IMR-90 (cell line): Measurements from ENCODE around the gene MADCAM1. TPM values are rescaled to one million over a fixed set of nuclear protein-coding genes. Genes with fewer than 3 reads are reported as not detected.

Experiments
- ATAC-seq: fragments of 200-7000 bp; cut with Tn5 transposase; 2 replicates; pipeline ENCODE4 v1.9.1; 2020; ENCODE audit warnings: low read depth, mild to moderate bottlenecking, moderate library complexity
- BruUV-seq: library from RNA; stranded (reverse); fragments of 400-500 nt; replicated peaks from 2 replicates; lab custom pipeline; 2021; lab: Mats Ljungman, UMichigan
- CTCF ChIA-PET: fragments of 300-600 bp; formaldehyde crosslinking; extraction: SDS; loops from one replicate; lab custom pipeline; 2021; ENCODE audit warnings: antibody characterized with exemption; lab: Yijun Ruan, JAX
- POLR2A ChIA-PET: fragments of 300-600 bp; sonication (Branson Sonifier 250); formaldehyde crosslinking; loops from one replicate; lab custom pipeline; 2022; ENCODE audit warnings: antibody characterized with exemption; ENCODE audit not compliant: unreplicated experiment; lab: Charles Lee
- DNase-seq: peaks from one replicate; pipeline ENCODE4 v3.0.0; 2013
- H2AFZ ChIP-seq: replicated peaks from 2 replicates; pipeline ENCODE3; 2013; ENCODE audit warnings: low read length, mild to moderate bottlenecking; ENCODE audit not compliant: poor library complexity
- H2AK5ac ChIP-seq: 2 replicates; pipeline ENCODE4 v1.6.1; 2013; ENCODE audit warnings: low read depth, low read length, inconsistent platforms
- H2AK9ac ChIP-seq: replicated peaks from 2 replicates; pipeline ENCODE3; 2013; ENCODE audit warnings: mild to moderate bottlenecking, low read depth, low read length, moderate library complexity; ENCODE audit not compliant: poor library complexity
- H2BK120ac ChIP-seq: 2 replicates; pipeline ENCODE4 v1.6.1; 2013; ENCODE audit warnings: low read depth, low read length, inconsistent platforms
- H2BK15ac ChIP-seq: 3 replicates; pipeline ENCODE4 v1.6.1; 2013; ENCODE audit warnings: low read depth, low read length, inconsistent platforms
- H2BK20ac ChIP-seq: 2 replicates; pipeline ENCODE4 v1.6.1; 2013; ENCODE audit warnings: low read depth, mild to moderate bottlenecking, inconsistent platforms, low read length, moderate library complexity
- H2BK5ac ChIP-seq: 2 replicates; pipeline ENCODE4 v1.6.1; 2013; ENCODE audit warnings: mild to moderate bottlenecking, low read depth, low read length, inconsistent platforms; ENCODE audit not compliant: poor library complexity, severe bottlenecking
- H3K14ac ChIP-seq: replicated peaks from 2 replicates; pipeline ENCODE4 v1.6.1; 2013; ENCODE audit warnings: low read depth, low read length, inconsistent platforms
- H3K18ac ChIP-seq: 2 replicates; pipeline ENCODE4 v1.6.1; 2013; ENCODE audit warnings: low read depth, low read length, control low read depth
- H3K23ac ChIP-seq: 2 replicates; pipeline ENCODE4 v1.6.1; 2013; ENCODE audit warnings: low read depth, low read length, inconsistent platforms
- H3K27ac ChIP-seq: 2 replicates; pipeline ENCODE4 v1.5.1; 2013; ENCODE audit warnings: mild to moderate bottlenecking, control low read depth, low read length; ENCODE audit not compliant: insufficient read depth
- H3K27me3 ChIP-seq: 2 replicates; pipeline ENCODE4 v1.6.1; 2013; ENCODE audit warnings: low read length; ENCODE audit not compliant: control insufficient read depth, insufficient read depth
- H3K36me3 ChIP-seq: 2 replicates; pipeline ENCODE4 v1.6.1; 2013; ENCODE audit warnings: low read length, mixed read lengths; ENCODE audit not compliant: control insufficient read depth, insufficient read depth
- H3K4ac ChIP-seq: 2 replicates; pipeline ENCODE4 v1.6.1; 2013; ENCODE audit warnings: low read depth, low read length, inconsistent platforms
- H3K4me1 ChIP-seq: 2 replicates; pipeline ENCODE4 v1.6.1; 2013; ENCODE audit warnings: low read length, mixed read lengths; ENCODE audit not compliant: control insufficient read depth, insufficient read depth
- H3K4me2 ChIP-seq: 2 replicates; pipeline ENCODE4 v1.6.1; 2013; ENCODE audit warnings: low read depth, mild to moderate bottlenecking, control low read depth, low read length, moderate library complexity
- H3K4me3 ChIP-seq: 2 replicates; pipeline ENCODE4 v1.5.1; 2013; ENCODE audit warnings: low read depth, mild to moderate bottlenecking, control low read depth, low read length, moderate library complexity; ENCODE audit not compliant: insufficient read depth
- H3K56ac ChIP-seq: 2 replicates; pipeline ENCODE4 v1.6.1; 2013; ENCODE audit warnings: low read length, inconsistent platforms; ENCODE audit not compliant: insufficient read depth; ENCODE audit errors: extremely low read depth
- H3K79me1 ChIP-seq, 2 experiments: 2 replicates each; pipeline ENCODE4 v1.6.1; 2013; ENCODE audit warnings: low read length in 2 of 2, inconsistent platforms in 1 of 2, low read depth in 1 of 2
- H3K9ac ChIP-seq: 2 replicates; pipeline ENCODE4 v1.6.1; 2013; ENCODE audit warnings: low read depth, low read length, control low read depth
- H3K9me1 ChIP-seq: 2 replicates; pipeline ENCODE4 v1.6.1; 2013; ENCODE audit warnings: low read length, inconsistent platforms; ENCODE audit not compliant: insufficient read depth
- H3K9me3 ChIP-seq: 2 replicates; pipeline ENCODE4 v1.6.1; 2013; ENCODE audit warnings: low read length; ENCODE audit not compliant: control insufficient read depth, insufficient read depth
- H4K20me1 ChIP-seq: 2 replicates; pipeline ENCODE4 v1.6.1; 2013; ENCODE audit warnings: low read length, inconsistent platforms; ENCODE audit not compliant: insufficient read depth
- H4K5ac ChIP-seq: 2 replicates; pipeline ENCODE4 v1.6.1; 2013; ENCODE audit warnings: mild to moderate bottlenecking, low read depth, low read length, control low read depth
- H4K8ac ChIP-seq, 2 experiments: 2 replicates each; pipeline ENCODE4 v1.6.1; 2013; ENCODE audit warnings: low read depth in 2 of 2, low read length in 2 of 2, control low read depth in 1 of 2, inconsistent platforms in 1 of 2
- H4K91ac ChIP-seq: 2 replicates; pipeline ENCODE4 v1.6.1; 2013; ENCODE audit warnings: low read depth, low read length, inconsistent platforms; ENCODE audit not compliant: insufficient read depth
- CTCF ChIP-seq: conservative IDR thresholded peaks from 2 replicates; pipeline ENCODE4 v1.5.1; 2012; ENCODE audit warnings: mild to moderate bottlenecking, low read depth, low read length, improper control_type of control experiment
- FOS ChIP-seq: fragments of 150-350 bp; IDR thresholded peaks from 2 replicates; pipeline ENCODE4 v1.6.1; 2016; ENCODE audit warnings: low read depth, low read length
- MAZ ChIP-seq: IDR thresholded peaks from 2 replicates; pipeline ENCODE4 v1.6.1; 2012; ENCODE audit warnings: low read depth, mild to moderate bottlenecking, low read length, improper control_type of control experiment, moderate library complexity, borderline replicate concordance
- MXI1 ChIP-seq: IDR thresholded peaks from 2 replicates; pipeline ENCODE4 v1.6.1; 2012; ENCODE audit warnings: low read depth, mild to moderate bottlenecking, low read length, moderate library complexity, borderline replicate concordance
- NFE2L2 ChIP-seq: fragments of 150-350 bp; IDR thresholded peaks from 2 replicates; pipeline ENCODE4 v1.6.1; 2016; ENCODE audit warnings: low read depth, mild to moderate bottlenecking, low read length
- POLR2A ChIP-seq: IDR thresholded peaks from 2 replicates; pipeline ENCODE4 v1.6.1; 2012; ENCODE audit warnings: mild to moderate bottlenecking, low read depth, low read length
- USF2 ChIP-seq: fragments of 150-350 bp; IDR thresholded peaks from 2 replicates; pipeline ENCODE4 v1.6.1; 2017; ENCODE audit warnings: mild to moderate bottlenecking, antibody characterized with exemption, low read length, low read depth
- WGBS, 2 experiments: methylation state at CpG; one replicate each; pipeline versions ENCODE4 v1.1.5 to v1.1.7; 2013; ENCODE audit warnings: missing lambda C conversion rate in 2 of 2; ENCODE audit not compliant: insufficient read length in 1 of 2; ENCODE audit errors: extremely low coverage in 2 of 2; 5-methylcytosine and 5-hydroxymethylcytosine counted together
- dilution Hi-C: fragments of 300-500 bp; cut with HindIII; formaldehyde crosslinking; loops from one replicate; pipeline ENCODE4 v1.14.3; 2018; ENCODE audit warnings: low sequenced_read_pairs; ENCODE audit not compliant: unreplicated experiment
- in situ Hi-C: fragments of 300-500 bp; cut with MboI; formaldehyde crosslinking; loops from 3 replicates; pipeline ENCODE4 v1.14.3; 2019; ENCODE audit warnings: low sequenced_read_pairs, inconsistent platforms, mixed read lengths
- intact Hi-C: fragments of 100-400 bp; cut with micrococcal nuclease; formaldehyde crosslinking; loops from 2 replicates; pipeline ENCODE4 v1.10.0; 2022
- polyA plus RNA-seq, 3 experiments: library from polyadenylated mRNA; depleted of rRNA; stranded (reverse); fragments of >200 nt; gene quantifications; 2 replicates each; pipeline ENCODE4 v1.2.3, GENCODE V29; 2012; ENCODE audit warnings: low replicate concordance in 1 of 3
- total RNA-seq: library from RNA; depleted of rRNA; stranded (reverse); fragments of >200 nt; gene quantifications from 2 replicates; pipeline ENCODE4 v1.2.3, GENCODE V29; 2012

MADCAM1 gene
- total and polyA plus RNA-seq, 2 of the 4 experiments (the other 2 are of a cell fraction), result 0.24 TPM; not detected in 1

- ChIA-PET CTCF (no interaction called here), POLR2A (no interaction called here)
- no peaks in the 10 kb centered on the region for H4K20me1 ChIP-seq
- in situ Hi-C loops, result no loop called here
- peak overlapping the region; percentile 85 for H3K4me3 ChIP-seq
- peak overlapping the region; percentile 76 for H3K27ac ChIP-seq
- peak overlapping the region; percentile 83 for H3K9ac ChIP-seq
- peak overlapping the region; percentile 86 for H3K4ac ChIP-seq
- no peaks in the 10 kb centered on the region for H3K9me3 ChIP-seq
- DNase-seq (peak; percentile 92), ATAC-seq (peak; percentile 96)
- H3K79me1 ChIP-seq, result peaks cover 0 to 7% of the 10 kb centered on the region in 2 experiments; a peak in 1 of 4 replicates
- BruUV-seq, result no TSS peak
- peak overlapping the region; percentile 73 for H2AK5ac ChIP-seq
- peak overlapping the region; percentile 83 for H4K5ac ChIP-seq
- no peak for TF ChIP-seq FOS
- TF ChIP-seq MAZ, result peak; percentile 89; the same call in 1 of the 2 replicates
- no peak for TF ChIP-seq NFE2L2
- peak; percentile 54; the same call in 1 of the 2 replicates for TF ChIP-seq POLR2A
- TF ChIP-seq MXI1, result peak; percentile 57; the same call in 1 of the 2 replicates
- 0 out of 2 replicates have a peak, but pooled peaks have one; percentile 2 for TF ChIP-seq CTCF
- TF ChIP-seq USF2, result peak; percentile 42; the same call in 1 of the 2 replicates
- dilution Hi-C loops, result no loop called here
- peaks cover 8% of the 10 kb centered on the region; the same call in 1 of the 2 replicates for H3K27me3 ChIP-seq
- H2AFZ ChIP-seq, result peak overlapping the region; percentile 97
- H3K14ac ChIP-seq, result 0 out of 2 replicates have a peak overlapping the region, but pooled peaks have one; percentile 64
- no peak overlapping the region for H2BK20ac ChIP-seq
- peak overlapping the region; percentile 75 for H4K91ac ChIP-seq
- H2BK5ac ChIP-seq, result peak overlapping the region; percentile 57
- peak overlapping the region; percentile 98 for H3K4me2 ChIP-seq
- no peak overlapping the region for H2BK120ac ChIP-seq
- no peaks in the 10 kb centered on the region for H3K36me3 ChIP-seq
- peak overlapping the region; percentile 95 to 96 for H4K8ac ChIP-seq
- peaks cover 4% of the 10 kb centered on the region; the same call in 1 of the 2 replicates for H3K9me1 ChIP-seq
- H3K23ac ChIP-seq, result 0 out of 2 replicates have a peak overlapping the region, but pooled peaks have one; percentile 59
- no peak overlapping the region; the same call in 1 of the 2 replicates for H3K18ac ChIP-seq
- H3K4me1 ChIP-seq, result peaks cover 4% of the 10 kb centered on the region; the same call in 1 of the 2 replicates
- no peak overlapping the region for H2BK15ac ChIP-seq
- peak overlapping the region; percentile 38 for H3K56ac ChIP-seq
- peak overlapping the region; percentile 97 for H2AK9ac ChIP-seq
- intact Hi-C loops, result loop anchor here (10.0 kb wide), 1 partner anchor 144 kb away; the partner anchor contains the start of gene MIER2
- WGBS, 2 experiments, result 1% methylated on average over 64 of the region's 114 CpGs; no CpG with 5 or more reads in 1 of the 2 experiments
Observed at GRCh38 chr19:488505-489417, 7.5 kb upstream of the MADCAM1 start.
